ENCODE results near the gene NR5A2.

GRCh38 chr1:200038325-200038980 lies 10.9 kb downstream of the NR5A2 start:
- no peak for TF ChIP-seq POLR2A (IDR thresholded peaks at IDR 0.05)
- TF ChIP-seq, protein P1, sequence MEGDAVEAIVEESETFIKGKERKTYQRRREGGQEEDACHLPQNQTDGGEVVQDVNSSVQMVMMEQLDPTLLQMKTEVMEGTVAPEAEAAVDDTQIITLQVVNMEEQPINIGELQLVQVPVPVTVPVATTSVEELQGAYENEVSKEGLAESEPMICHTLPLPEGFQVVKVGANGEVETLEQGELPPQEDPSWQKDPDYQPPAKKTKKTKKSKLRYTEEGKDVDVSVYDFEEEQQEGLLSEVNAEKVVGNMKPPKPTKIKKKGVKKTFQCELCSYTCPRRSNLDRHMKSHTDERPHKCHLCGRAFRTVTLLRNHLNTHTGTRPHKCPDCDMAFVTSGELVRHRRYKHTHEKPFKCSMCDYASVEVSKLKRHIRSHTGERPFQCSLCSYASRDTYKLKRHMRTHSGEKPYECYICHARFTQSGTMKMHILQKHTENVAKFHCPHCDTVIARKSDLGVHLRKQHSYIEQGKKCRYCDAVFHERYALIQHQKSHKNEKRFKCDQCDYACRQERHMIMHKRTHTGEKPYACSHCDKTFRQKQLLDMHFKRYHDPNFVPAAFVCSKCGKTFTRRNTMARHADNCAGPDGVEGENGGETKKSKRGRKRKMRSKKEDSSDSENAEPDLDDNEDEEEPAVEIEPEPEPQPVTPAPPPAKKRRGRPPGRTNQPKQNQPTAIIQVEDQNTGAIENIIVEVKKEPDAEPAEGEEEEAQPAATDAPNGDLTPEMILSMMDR (IDR thresholded peaks at IDR 0.05 in 4 of 5, conservative IDR thresholded peaks at IDR 0.05 in 1 of 5): no peak

Measured in gastrocnemius medialis (tissue), 4 donors.